DMS 273 treated with DMSO at 0.1 percent for 48 hours (cell line): Measurements from ENCODE around the gene MX1.

ENCODE experiments used
- DNase-seq: peaks from one replicate; lab custom pipeline; 2025; lab: John Stamatoyannopoulos, UW

Gene MX1

GRCh38 chr21:41460578-41461527 is 34.8 kb downstream of the MX1 start:
- peak; percentile 18 for DNase-seq

GRCh38 chr21:41465176-41465781 is 39.2 kb downstream of the MX1 start:
- no peak for DNase-seq

GRCh38 chr21:41466024-41466820 is 40.2 kb downstream of the MX1 start:
- no peak for DNase-seq

- no peak for DNase-seq
These were observed 44.0 kb downstream of the MX1 start for GRCh38 chr21:41470054-41470453.

GRCh38 chr21:41472753-41473548 is 46.9 kb downstream of the MX1 start:
- no peak for DNase-seq

GRCh38 chr21:41475714-41476420 is 49.8 kb downstream of the MX1 start:
- DNase-seq = no peak

- no peak for DNase-seq
These were observed 51.7 kb downstream of the MX1 start for GRCh38 chr21:41477641-41478318.

- DNase-seq = no peak
These were observed 52.5 kb downstream of the MX1 start for GRCh38 chr21:41478319-41479177.

- DNase-seq = no peak
These were observed 53.6 kb downstream of the MX1 start for GRCh38 chr21:41479686-41480085.

- DNase-seq = no peak
These were observed 54.1 kb downstream of the MX1 start for GRCh38 chr21:41480086-41480690.

- DNase-seq = no peak
These were observed 55.2 kb downstream of the MX1 start for GRCh38 chr21:41481191-41481590.

GRCh38 chr21:41482301-41482700 is 56.3 kb downstream of the MX1 start:
- no peak for DNase-seq

- DNase-seq = no peak
These were observed 56.9 kb downstream of the MX1 start for GRCh38 chr21:41482980-41483379.

GRCh38 chr21:41483415-41483814 is 57.4 kb downstream of the MX1 start:
- no peak for DNase-seq

- DNase-seq = no peak
These were observed 57.9 kb downstream of the MX1 start for GRCh38 chr21:41483973-41484372.

GRCh38 chr21:41487082-41487481 is 61.0 kb downstream of the MX1 start:
- DNase-seq = no peak

GRCh38 chr21:41488080-41488479 is 62.0 kb downstream of the MX1 start:
- DNase-seq = no peak

GRCh38 chr21:41489329-41489728 is 63.3 kb downstream of the MX1 start:
- no peak for DNase-seq

GRCh38 chr21:41490330-41490729 is 64.3 kb downstream of the MX1 start:
- DNase-seq = no peak
